ENCODE results near the gene PIGM.

The PIGM gene

GRCh38 chr1:159977364-159978106, 54.3 kb downstream of the PIGM start:
- Histone ChIP-seq H3K4me3 (ENCODE audit: low read depth, low read length) (no peak overlapping the region), H3K9me3 (no peaks in the 10 kb centered on the region), H3K36me3 (no peaks in the 10 kb centered on the region), H3K4me1 (no peaks in the 10 kb centered on the region), H3K27me3 (peaks cover 30% of the 10 kb centered on the region)
- TF ChIP-seq, protein P1, sequence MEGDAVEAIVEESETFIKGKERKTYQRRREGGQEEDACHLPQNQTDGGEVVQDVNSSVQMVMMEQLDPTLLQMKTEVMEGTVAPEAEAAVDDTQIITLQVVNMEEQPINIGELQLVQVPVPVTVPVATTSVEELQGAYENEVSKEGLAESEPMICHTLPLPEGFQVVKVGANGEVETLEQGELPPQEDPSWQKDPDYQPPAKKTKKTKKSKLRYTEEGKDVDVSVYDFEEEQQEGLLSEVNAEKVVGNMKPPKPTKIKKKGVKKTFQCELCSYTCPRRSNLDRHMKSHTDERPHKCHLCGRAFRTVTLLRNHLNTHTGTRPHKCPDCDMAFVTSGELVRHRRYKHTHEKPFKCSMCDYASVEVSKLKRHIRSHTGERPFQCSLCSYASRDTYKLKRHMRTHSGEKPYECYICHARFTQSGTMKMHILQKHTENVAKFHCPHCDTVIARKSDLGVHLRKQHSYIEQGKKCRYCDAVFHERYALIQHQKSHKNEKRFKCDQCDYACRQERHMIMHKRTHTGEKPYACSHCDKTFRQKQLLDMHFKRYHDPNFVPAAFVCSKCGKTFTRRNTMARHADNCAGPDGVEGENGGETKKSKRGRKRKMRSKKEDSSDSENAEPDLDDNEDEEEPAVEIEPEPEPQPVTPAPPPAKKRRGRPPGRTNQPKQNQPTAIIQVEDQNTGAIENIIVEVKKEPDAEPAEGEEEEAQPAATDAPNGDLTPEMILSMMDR (IDR thresholded peaks at IDR 0.05; ENCODE audit: low read depth, low read length): no peak
- no peak for DNase-seq

Measured in BE2C (cell line).